GM12874 (cell line): Measurements from ENCODE around the gene INSM2.

Source experiments
- TF ChIP-seq, protein P1 (sequence below): IDR thresholded peaks from 2 replicates; pipeline ENCODE4 v1.5.1; 2011; ENCODE audit warnings: low read depth, mild to moderate bottlenecking, control low read depth, low read length, moderate library complexity; ENCODE audit not compliant: insufficient read depth

Gene INSM2

DNA sequence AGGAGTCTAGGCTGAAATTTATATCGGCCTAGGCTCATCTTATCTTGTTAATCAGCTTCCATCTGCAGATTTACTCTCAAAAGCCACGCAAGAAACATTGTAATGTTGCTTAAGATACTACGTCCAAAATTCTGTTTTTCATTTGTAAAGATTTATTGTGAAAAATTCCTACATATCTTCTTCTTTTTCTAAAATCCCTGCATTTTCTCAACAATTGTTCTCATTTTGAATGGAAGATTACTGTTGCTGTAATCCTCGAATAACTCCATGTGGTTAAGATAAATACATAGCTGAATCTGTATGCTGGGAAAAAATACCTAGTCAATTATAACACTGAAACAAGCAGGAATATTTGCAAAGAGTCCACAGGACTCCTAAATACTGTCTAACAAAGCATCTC, 15.6 kb downstream of the INSM2 start:
- TF ChIP-seq, protein P1, sequence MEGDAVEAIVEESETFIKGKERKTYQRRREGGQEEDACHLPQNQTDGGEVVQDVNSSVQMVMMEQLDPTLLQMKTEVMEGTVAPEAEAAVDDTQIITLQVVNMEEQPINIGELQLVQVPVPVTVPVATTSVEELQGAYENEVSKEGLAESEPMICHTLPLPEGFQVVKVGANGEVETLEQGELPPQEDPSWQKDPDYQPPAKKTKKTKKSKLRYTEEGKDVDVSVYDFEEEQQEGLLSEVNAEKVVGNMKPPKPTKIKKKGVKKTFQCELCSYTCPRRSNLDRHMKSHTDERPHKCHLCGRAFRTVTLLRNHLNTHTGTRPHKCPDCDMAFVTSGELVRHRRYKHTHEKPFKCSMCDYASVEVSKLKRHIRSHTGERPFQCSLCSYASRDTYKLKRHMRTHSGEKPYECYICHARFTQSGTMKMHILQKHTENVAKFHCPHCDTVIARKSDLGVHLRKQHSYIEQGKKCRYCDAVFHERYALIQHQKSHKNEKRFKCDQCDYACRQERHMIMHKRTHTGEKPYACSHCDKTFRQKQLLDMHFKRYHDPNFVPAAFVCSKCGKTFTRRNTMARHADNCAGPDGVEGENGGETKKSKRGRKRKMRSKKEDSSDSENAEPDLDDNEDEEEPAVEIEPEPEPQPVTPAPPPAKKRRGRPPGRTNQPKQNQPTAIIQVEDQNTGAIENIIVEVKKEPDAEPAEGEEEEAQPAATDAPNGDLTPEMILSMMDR = no peak

DNA sequence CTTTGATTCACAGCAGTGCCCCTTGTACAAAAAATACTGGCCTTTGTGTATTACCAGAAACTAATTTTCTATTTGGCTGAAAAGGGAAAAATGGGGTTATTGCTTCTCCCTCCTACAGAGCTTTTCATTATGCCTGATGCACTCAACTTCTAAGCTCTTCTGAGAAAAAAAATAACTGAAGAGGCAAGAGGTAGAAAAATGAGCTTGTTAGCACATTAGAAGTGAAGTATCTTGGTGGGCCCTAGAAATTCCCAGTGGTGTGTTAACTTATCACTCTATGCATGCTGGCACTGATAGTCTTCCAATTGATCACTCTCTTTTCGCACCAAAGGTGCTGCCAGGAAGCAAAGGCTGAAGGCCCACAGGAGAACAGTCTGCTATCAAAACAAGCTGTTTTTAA, 17.1 kb downstream of the INSM2 start:
- TF ChIP-seq, protein P1 = no peak

DNA sequence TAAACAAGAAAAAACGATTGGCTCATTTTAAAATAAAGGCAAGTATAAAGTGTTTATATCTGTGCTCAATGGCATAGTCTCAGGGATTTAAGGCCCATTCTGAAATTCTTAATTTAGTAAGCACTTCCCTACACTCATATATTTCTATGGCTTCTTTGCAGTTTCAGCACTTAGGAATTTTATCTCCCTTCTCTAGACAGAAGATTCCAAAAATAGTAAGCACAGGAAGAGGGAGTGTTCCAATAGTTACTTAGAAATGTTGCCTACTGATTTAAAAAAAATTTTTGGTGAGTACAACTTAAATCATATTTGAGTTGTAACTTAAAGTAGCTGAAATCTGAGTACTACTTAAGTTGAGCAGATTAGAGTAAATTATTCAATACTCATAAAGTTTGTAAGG, 19.8 kb downstream of the INSM2 start:
- TF ChIP-seq, protein P1 = no peak

DNA sequence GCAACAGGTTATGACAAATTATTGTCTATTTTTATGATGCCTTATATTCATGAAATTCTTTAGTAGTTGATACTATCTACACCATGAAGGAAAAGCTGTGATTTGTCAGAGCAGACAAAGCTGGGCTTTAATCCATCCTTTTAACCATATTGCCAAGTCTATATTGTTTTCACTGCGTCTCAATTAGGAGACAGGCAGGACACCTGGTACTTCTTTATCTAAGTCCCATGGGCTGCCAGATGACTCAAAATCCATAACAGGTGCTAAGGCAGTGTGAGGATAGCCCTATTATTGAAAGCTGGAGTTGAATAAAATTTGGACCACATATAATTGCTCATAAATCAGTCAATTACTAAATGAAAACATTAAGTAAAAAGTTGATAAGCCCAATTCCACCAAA, 22.6 kb downstream of the INSM2 start:
- TF ChIP-seq, protein P1 = no peak

DNA sequence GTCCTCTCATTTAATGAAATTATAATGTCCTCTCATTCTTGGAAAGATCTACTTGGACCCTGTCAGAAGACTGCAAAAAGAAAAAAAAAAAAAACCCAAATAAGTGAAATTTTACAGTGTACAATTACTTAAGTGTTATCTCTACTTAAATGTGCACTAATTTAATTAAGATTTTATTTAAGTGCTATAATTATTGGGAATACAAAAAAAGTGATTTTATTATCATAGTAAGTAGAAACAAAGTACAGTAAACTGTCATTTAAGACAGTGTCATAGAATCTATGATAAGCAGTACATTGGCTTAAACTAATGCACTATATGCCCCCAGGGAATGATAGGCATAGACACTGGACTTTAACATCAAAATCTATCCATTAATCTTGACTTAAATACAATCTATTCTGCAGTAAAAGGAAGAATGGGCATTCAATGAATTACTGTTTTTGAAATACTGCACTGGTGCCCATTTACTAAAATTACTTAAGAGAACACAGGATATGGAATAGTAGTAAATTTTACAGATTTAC, 23.3 kb downstream of the INSM2 start:
- TF ChIP-seq, protein P1 = no peak

DNA sequence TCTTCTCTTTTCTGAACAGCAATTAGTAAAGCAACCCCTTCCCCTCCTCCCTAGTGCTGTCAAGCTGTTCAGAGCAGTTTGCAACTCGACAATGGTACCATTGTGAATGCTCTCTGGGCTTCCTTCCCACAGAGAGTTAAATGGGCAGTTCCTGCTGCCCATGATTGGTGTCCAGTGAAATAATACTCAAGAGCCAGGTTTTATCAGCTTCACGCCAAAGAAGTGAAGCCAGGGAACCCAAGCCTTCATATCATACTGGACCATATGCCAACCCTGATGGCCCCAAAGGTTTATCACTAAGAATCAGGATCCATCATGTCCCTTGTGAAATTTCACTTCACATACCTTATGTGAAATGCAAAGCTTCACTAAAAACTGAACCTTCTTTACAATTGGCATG, 24.7 kb downstream of the INSM2 start:
- TF ChIP-seq, protein P1 = no peak

DNA sequence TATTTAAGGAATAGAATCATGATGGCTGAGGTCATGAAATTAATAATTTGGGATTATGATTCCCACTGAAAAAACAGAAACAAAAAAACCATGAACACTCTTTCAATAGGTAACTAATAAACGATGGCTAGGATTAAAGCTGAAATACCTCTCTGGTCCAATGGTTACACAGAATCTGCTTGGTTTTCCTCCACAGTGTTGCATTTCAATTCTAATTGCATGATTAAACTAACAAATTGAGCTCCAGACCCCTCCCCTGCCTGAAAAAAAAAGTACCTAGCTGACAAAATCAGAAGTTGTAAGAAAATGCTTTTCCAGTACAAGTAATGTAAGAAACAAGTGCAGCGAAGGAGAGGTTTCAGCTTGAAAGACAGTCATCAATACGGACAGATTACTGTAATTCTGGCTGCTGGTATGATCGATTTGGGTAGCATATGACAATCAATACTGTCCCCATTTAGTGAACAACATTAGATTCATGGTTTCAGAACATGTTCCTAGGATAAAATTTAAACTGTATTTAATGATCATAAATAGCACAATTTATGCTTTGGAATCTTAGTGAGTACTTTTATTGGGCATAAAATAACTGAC, 32.0 kb downstream of the INSM2 start:
- TF ChIP-seq, protein P1 = no peak

DNA sequence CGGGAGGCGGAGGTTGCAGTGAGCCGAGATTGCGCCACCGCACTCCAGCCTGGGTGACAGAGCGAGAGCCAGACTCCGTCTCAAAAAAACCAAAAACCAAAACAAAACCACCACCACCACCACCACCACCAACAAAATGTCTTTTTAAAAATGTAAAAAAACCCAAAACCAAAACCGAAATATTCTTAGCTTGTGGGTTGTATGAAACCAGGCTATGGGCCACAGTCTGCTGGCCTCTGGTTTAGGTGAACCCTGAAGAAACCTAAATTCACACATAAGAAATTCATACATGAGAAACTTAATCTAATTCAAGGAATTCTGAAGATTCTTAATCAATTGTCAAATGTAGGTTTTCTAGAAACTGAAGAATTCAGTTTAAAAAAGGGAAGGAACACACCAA, 37.6 kb downstream of the INSM2 start:
- TF ChIP-seq, protein P1 = no peak
